GM19043 (cell line): ENCODE data around the gene PPP1R12C.
"Not testable (repeated sequence)": the region's sequence is repeated elsewhere in the genome, so short reads cannot be mapped to it uniquely, and the experiment has no call there.

ENCODE experiments used
- ATAC-seq: cut with Tn5 transposase; IDR thresholded peaks from one replicate; pipeline ENCODE4 v1.9.1; 2021; ENCODE audit warnings: low read depth; ENCODE audit not compliant: unreplicated experiment

Gene PPP1R12C

DNA sequence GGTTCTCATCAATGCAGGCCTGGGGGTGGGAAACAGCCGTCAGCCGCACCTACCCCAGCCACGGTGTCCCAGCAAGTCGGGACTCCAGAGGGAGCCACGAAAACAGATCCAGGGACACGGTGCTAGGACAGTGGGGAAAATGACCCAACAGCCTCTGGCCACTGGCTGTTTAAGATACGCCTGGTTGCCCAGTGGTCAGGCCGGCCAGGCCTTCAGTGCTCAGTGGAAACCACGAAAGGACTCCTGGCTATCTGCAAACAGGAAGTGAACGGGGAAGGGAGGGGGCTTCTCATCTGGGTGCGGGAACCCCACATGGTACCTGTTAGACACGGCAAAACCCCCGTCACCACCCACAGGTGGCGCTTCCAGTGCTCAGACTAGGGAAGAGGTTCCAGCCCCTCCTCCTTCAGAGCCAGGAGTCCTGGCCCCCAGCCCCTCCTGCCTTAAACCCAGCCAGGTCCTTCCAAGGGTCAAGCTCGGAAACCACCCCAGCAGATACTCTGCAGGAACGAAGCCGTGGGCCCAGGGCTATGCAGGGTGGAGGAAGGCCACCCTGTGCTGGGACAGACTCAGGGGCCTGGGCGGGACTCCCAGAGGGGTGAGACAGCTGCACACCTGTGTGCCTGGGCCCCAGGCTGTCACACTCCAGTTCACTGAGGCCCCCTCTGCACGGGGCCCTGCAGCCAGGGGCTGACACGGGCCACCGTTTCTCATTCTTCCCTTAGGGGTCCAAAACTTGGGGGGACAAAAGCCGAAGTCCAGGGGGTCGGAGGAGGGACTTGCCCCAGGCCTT lies 4.5 kb downstream of the PPP1R12C start:
- ATAC-seq, result no peak

- ATAC-seq, result no peak
Measured at GRCh38 chr19:55112246-55112776, 5.1 kb downstream of the PPP1R12C start.

GRCh38 chr19:55111238-55111831 lies 6.1 kb downstream of the PPP1R12C start:
- ATAC-seq, result no peak

- no peak for ATAC-seq
Measured at GRCh38 chr19:55109527-55110291, 7.7 kb downstream of the PPP1R12C start.

GRCh38 chr19:55107252-55107651 lies 10.2 kb downstream of the PPP1R12C start:
- ATAC-seq, result not testable (repeated sequence)

- ATAC-seq, result no peak
Measured at GRCh38 chr19:55106591-55106990, 10.8 kb downstream of the PPP1R12C start.

DNA sequence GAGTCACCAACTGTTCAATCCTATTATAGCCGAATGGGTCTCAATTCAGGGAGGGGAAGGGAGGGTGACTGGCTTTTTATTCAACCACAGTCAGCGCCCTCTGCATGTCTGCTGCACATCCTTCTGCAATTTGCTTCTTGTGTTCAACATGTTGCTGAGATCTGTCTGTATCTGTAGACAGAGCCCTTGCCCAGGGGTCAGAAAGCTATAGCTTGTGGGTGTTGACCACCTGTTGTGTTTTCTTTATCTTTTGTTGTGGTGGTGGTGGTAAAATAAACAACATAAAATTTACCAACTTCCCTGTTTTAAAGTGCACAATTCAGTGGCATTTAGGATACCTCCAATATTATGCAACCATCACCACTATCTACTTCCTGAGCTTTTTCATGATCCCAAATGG lies 12.2 kb downstream of the PPP1R12C start:
- no peak for ATAC-seq

DNA sequence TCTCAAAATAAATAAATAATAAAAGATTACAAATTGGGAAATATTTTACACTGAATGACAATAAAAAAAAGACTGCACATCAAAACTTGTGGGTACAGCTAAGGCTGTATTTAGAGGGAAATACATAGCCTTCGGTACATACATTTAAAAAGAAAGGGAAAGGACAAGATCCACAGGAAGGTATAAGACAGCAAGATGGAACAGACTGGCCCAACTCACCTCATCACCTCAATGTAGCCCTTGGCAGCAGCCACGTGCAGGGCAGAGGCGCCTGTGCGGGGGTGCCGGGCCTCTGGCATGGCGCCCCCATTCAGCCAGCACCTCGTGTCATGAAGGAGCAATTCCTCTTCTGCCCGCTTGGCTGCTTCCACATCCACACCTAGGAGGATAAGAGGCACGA lies 14.2 kb downstream of the PPP1R12C start:
- no peak for ATAC-seq

DNA sequence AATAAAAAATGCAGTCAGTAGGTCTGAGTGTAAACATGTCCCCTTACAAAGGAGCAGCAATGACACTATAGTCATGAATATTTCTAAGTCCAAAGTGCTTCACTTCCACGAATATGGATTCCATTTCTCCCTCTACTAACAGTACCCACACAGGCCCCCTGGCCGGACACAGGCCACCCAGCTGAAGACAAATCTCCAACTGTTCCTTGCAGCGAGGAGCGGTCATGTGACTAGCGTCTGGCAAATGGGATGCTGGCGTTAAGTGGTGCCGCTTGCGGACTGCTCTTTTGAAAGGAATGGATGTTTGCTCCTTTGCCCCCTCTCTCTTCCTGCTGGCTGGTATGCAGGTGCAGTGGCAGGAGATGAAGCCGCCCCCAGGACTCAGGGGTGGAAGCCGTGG lies 16.2 kb downstream of the PPP1R12C start:
- no peak for ATAC-seq

DNA sequence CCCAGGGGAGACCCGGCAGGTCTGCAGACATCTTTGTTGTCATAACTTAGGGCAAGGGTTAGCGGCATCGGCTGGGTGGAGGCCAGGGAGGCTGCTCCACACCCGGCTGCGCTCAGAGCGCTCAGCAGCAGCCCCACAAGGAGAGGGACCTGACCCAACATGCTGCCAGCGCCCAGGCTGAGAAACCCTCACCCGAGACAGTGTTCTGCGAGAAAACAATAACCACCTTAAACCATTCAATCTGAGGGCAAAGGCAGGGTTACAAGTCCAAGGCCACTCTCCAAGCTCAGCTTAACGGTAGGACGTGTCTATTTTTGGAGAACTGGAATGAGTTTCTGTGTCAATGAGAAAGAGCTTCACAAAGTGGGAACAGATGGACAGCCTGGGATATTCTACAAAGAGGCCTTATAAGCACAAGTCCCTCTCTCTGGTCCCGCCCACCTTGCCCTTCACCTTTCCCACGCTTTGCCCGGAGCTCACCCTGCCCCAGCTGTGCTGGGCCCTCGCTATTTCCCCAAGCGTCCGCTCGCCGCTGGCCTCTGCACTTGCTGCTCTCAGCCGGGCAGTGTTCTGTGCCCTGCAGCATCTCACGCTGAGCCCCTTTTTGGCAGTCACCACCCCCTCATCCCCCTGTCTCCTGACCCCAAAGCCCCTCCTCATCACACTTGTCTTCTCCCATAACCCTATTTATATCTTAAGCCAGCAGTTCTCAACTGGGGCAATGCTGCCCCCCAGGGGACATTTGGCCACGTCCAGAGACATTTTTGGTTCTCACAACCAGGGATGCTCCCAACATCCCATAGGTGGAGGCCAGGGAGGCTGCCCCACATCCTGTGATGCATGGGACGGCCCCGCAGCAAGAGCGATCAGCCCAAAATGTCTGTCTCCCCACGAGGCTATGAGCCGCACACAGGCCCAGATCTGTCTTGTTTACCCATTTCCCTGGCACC lies 17.6 kb downstream of the PPP1R12C start:
- no peak for ATAC-seq

DNA sequence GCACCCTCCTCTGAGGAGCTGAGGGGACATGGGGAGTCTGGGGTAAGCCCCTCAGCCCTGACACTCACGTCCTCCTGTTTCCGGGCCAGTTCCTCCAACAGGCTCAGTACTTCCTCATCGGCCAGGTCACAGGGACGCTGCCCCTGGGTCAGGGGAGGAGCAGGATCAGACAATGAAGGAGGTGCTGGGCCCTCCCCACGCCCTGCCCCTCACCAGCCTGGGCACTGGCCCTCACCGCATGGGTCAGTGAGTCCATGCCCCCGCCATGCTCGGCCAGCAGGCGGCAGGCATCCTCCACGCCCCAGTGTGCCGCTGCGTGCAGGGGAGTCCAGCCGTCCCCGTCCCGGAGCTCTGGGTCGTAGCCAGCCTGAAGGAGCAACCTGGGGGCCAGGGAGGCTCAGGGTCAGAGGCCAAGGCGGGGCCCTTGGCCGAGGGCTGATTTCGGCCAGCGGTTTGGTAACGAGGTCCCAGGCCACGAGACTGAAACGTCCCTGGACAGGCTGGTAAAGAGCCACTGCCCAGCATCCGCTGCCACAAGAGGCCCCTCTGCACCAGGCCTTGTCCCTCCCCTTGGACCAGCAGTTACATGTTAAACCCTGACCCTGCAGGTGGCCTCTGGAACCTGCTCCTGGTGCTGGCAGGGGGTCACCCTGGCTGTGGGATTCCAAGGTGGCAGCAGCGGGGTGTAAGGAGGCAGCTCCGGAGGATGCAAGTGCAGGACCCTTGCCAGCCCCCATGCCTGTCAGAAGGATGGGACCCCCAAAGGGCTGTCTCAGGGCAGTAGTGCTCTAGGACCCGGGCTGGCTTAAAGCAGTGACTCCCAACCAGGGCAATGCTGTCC lies 18.5 kb downstream of the PPP1R12C start:
- ATAC-seq, result no peak

GRCh38 chr19:55097864-55098715 lies 19.3 kb downstream of the PPP1R12C start:
- ATAC-seq, result no peak

DNA sequence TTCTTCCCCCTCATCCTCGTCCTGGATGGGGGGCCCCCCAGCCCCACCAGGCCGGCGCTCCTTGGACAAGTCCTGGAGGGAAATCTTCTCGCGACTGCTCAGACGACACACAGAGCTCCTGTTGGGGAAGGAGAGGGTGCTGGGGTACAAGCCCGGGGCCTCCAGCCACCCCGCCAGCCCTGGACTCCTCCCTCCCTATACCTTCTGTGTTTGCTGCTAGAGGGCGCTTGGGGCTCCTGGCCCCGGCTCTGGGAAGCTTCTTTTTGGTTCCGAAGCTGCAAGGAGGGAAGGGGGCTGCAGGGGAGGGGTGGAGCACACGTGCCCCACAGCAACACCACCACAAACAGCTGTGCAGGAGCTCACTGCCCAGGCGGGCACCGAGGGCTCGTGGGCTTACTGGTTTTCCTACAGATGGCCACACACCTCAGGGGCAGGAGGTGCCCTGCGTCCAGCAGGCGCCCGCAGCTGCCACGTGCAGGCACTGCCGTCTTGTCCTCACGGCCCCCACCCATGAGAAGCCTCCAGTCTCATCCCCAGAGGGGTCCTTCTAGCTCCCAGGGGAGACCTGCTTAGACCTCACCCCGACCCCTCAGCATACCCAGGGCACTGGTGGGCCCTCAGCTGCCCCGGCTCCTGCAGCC lies 21.3 kb downstream of the PPP1R12C start:
- no peak for ATAC-seq

DNA sequence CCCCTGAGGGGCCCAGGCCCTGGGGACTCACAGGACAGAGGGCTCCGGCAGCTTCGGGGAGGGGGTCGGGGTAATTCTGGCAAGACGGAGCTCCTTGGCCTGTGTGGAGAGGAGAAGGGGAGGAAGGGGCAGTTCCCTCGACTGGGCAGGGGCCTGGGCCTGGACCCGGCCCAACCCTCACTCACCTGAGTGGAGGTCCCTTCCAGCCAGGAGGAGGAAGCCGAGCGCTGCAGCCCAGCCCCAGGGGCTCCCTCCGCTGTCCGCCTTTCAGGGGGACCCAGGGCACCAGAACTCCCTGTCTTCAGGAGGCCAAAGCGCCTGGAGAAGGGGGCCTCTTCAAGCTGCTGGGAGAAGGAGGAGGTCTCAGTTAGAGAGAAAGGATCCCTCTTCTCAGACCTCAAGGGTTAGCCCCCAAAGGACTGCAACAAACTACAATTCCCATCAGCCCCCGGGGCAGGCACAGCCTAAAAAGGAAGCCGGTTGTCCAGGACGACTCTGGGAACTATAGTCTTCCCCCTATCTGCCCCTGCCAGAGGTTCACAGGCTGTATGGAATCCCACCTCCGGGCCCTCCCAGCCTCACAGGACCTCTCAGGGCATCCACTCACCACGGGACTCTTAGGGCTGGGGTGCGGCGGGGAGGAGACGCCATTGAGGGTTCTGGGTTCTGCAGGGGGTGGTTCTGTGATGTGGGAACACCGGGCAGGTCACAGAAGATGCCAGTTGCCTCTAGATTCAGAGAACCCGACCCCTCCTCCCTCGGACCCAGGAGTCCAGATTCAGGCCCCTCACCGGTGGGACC lies 22.0 kb downstream of the PPP1R12C start:
- no peak for ATAC-seq

DNA sequence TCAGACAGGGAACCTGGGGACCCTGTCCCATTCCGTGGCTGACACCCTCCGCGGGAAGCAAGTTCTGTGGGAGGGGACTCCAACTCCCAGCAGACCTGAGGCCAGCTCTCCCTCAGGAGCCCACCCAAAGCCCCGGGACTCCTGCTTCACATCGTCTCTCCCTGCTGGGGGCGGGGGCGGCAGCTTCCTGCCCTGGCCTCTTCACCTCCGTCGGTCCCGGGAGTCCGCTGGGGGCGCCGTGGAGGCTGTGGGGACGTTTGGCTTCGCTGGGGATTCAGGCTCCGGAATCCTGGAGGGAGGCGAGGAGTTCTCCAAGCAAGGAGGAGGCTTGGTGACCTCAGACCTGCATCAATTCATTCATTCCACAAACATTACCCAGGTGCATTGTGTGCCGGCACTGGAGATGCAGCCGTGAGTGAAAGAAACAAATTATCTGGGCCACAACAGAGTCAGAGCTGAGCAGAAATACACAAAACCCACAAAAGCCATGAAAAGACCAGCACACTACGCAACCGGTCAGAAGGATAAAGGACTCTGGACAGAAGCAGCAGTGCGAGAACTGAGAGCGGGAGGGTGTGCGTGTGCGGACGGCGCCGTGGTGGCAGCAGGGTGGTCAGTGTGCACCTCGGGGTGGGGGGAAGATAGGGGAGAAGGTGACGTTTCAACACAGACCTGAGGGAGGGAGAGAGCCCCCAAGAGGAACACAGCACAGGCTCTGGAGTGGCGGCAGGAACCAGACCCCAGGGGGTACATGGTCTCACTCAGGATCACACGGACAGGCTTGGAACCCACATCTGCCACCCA lies 22.8 kb downstream of the PPP1R12C start:
- ATAC-seq, result no peak
